Activated CD8-positive, alpha-beta T cell treated with anti-CD3 and anti-CD28 coated beads, Interleukin-2, amount 10 ng/mL, durations not matched to agents 7 days and 5 days (primary cell): ENCODE data around the gene ALX3. TPM values are rescaled to one million over a fixed set of nuclear protein-coding genes. Genes with fewer than 3 reads are reported as not detected.

Experiments used
- ATAC-seq: fragments of 150-1000 bp; cut with Tn5 transposase; one replicate; pipeline ENCODE4 v1.10.0; 2021; ENCODE audit warnings: moderate library complexity
- CTCF ChIA-PET: fragments of 350-600 bp; sonication (Branson Sonifier 250); formaldehyde crosslinking; loops from one replicate; lab custom pipeline; 2021; ENCODE audit warnings: antibody characterized with exemption; lab: Charles Lee
- POLR2A ChIA-PET: fragments of 350-600 bp; sonication (Branson Sonifier 250); formaldehyde crosslinking; loops from one replicate; lab custom pipeline; 2021; ENCODE audit warnings: antibody characterized with exemption; lab: Charles Lee
- DNase-seq: peaks from one replicate; pipeline ENCODE4 v3.0.0-alpha.2; 2020
- H3K27ac Mint-ChIP-seq: one replicate; pipeline ENCODE4 v1.8.0; 2021; ENCODE audit warnings: mild to moderate bottlenecking, mixed read lengths
- H3K27me3 Mint-ChIP-seq: one replicate; pipeline ENCODE4 v1.8.0; 2021; ENCODE audit warnings: low read depth, mixed read lengths
- H3K36me3 Mint-ChIP-seq: one replicate; pipeline ENCODE4 v1.8.0; 2021; ENCODE audit warnings: low read depth, mixed read lengths
- H3K4me1 Mint-ChIP-seq: one replicate; pipeline ENCODE4 v1.8.0; 2021; ENCODE audit warnings: low read depth, mixed read lengths
- H3K4me3 Mint-ChIP-seq: one replicate; pipeline ENCODE4 v1.8.0; 2021; ENCODE audit warnings: mild to moderate bottlenecking, mixed read lengths
- H3K9me3 Mint-ChIP-seq: one replicate; pipeline ENCODE4 v1.8.0; 2022; ENCODE audit warnings: mixed read lengths; ENCODE audit not compliant: insufficient read depth
- total RNA-seq, 2 experiments: library from RNA; stranded (reverse); gene quantifications; one replicate each; pipeline ENCODE4 v1.2.3, GENCODE V29; 2021

ALX3 gene
- total RNA-seq, result not detected

DNA sequence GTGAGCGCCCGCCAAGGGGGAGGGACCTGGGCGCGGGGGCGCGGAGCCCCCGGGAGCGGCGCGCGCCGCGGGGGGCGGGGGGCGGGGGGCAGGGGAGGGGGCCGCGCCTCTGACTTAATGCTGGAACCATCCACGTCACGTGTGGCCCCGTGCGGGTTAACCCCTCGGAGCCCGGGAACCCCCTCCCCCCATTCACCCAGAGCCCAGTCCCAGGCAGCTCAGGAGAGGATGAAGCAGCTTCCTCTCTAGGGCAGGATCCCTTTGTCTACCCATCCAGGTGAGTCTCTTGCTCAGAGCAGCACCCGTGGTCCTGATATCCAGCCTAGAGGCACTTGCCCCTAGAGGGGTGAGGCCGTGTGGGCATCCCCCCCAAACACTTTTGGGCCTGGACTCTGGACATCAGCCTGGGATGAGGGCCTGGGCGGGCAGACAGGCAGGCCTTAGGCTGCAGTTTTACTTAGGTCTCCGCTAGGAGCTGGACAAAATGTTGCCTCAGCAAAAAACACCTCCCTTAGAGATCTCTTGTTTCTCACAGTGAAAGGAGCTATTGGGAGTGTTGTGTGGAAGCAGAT, at the start of gene ALX3:
Gene ALX3 (minus strand): TSS at position 2 of the 572 bp plus-strand sequence. CDS start 60 bp downstream, outside the sequence.
- no peak for DNase-seq
- Mint-ChIP-seq H3K9me3 (no peaks in the 10 kb centered on the region), H3K36me3 (no peaks in the 10 kb centered on the region), H3K27ac (no peak within 1 kb of the TSS), H3K4me3 (no peak within 1 kb of the TSS), H3K4me1 (peaks cover 9% of the 10 kb centered on the region), H3K27me3 (peaks cover 85% of the 10 kb centered on the region)
- ChIA-PET CTCF (interaction anchor here (0.9 to 1.2 kb wide), 3 partner anchors 11 to 22 kb away, joined by 3 to 5 read pairs (median 4); no protein-coding TSS in a partner anchor), POLR2A (no interaction called here)
- ATAC-seq, result no peak

DNA sequence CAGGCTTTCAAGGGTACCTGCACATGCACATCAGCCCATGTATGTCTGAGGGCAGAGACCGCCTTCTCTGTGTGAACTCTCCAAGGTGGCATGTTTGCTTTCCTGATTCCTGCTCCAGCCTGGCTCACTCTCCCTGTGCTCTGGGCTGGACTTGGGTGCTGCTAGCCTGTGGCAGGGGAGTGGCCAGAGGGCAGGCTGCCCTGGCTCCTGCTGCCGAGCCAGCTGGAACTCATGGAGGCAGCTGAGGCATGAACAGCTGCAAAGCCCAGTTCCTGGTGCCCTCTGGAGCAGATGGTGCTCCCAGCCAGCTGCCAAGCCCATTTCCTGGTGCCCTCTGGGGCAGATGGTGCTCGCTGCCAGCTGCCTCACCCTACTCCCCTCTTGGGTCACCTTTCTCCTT, 49.4 kb upstream of the ALX3 start:
- ChIA-PET POLR2A (no interaction called here), CTCF (no interaction called here)
- ATAC-seq (no peak), DNase-seq (no peak)
- H3K9me3 Mint-ChIP-seq, result no peaks in the 10 kb centered on the region
- H3K27ac Mint-ChIP-seq, result no peak overlapping the region
- H3K4me3 Mint-ChIP-seq, result no peak overlapping the region
- H3K4me1 Mint-ChIP-seq, result no peaks in the 10 kb centered on the region
- H3K27me3 Mint-ChIP-seq, result peaks cover 20% of the 10 kb centered on the region
- H3K36me3 Mint-ChIP-seq, result no peaks in the 10 kb centered on the region

DNA sequence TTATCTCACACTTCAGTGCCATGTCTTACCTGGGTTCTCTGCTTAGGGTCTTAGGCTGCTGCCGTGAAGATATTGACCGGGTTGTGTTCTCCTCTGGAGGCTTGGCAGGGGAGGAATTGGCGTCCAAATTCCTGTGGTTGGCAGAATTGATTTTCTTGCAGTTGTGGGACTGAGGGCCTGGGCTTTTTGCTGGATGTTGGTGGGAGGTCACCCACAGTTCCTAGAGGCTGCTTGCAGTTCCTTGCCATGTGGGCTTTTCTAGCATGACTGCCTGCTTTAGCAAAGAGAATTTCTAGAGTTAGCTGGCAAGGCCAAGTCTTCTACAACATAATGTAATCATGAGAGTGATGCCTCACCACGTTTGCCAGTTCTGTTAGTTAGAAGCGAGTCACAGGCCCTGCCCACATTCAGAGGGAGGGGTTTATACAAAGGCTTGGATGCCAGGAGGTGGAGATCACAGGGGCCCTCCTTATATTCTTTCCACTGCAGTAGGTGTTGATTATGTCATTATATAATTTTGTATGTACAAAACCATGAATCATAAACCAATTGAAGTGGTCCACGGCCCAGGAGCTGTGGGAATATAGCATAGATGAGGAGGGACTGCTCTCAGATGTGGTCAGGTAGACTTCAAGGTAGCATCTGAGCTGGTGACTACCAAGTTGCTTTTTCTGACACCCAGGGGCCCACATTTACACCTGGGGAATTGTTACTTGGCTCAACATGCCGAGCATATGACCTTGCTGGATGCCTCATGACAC, 48.3 kb upstream of the ALX3 start:
- H3K4me3 Mint-ChIP-seq, result no peak overlapping the region
- POLR2A ChIA-PET, result no interaction called here
- H3K27me3 Mint-ChIP-seq, result peaks cover 18% of the 10 kb centered on the region
- no peak overlapping the region for H3K27ac Mint-ChIP-seq
- no peaks in the 10 kb centered on the region for H3K9me3 Mint-ChIP-seq
- no peaks in the 10 kb centered on the region for H3K36me3 Mint-ChIP-seq
- no peaks in the 10 kb centered on the region for H3K4me1 Mint-ChIP-seq
- DNase-seq (no peak), ATAC-seq (no peak)
- CTCF ChIA-PET, result interaction anchor here (1.1 kb wide), 1 partner anchor 8 kb away, joined by 3 read pairs; no protein-coding TSS in a partner anchor

DNA sequence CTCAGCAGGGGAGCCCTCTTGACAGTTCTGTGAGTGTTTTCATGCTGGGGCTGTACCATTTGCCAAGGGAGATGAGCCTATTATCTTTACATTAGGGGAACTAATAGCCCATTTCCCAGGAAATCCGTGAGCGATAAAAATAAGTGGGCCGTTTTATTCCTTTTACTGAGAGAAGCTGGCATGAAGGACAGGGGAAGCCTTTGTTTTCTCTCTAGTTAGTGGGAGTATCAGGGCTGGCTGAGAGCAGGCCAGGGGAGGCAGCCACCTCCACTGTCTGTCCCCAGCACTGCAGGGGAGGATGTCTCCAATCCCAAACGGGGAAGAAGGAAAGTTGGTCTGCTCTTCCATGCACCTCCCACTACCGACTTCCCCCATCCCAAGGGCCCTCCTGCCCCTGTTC, 44.3 kb upstream of the ALX3 start:
- ATAC-seq, result no peak
- CTCF ChIA-PET, result interaction anchor here (2.0 to 2.7 kb wide), 2 partner anchors 10 to 88 kb away, joined by 6 to 8 read pairs; no protein-coding TSS in a partner anchor

DNA sequence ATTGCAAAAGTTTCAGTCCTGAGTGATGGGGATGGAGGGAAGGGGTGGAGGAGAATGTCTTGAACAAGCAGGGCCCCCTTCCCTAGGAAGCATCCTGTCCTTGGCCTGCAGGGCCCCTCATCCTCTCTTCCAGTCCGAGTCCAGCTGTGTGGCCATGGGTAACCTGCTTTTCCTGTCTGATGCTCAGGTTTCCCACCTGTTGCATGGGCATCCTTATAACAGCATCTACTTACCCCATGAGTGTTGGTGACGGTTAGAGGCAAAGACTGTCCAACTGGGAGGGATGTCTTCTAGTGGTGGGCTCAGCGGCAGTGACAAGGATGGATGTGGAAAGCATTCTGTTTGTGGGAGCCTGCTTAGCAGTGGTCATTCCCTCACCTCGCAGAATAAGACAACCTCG, 43.7 kb upstream of the ALX3 start:
- no peak overlapping the region for H3K4me3 Mint-ChIP-seq
- H3K36me3 Mint-ChIP-seq, result no peaks in the 10 kb centered on the region
- no peaks in the 10 kb centered on the region for H3K9me3 Mint-ChIP-seq
- ChIA-PET POLR2A (no interaction called here), CTCF (interaction anchor here (1.0 to 2.7 kb wide), 4 partner anchors 9 to 89 kb away, joined by 3 to 8 read pairs (median 4); no protein-coding TSS in a partner anchor)
- H3K4me1 Mint-ChIP-seq, result no peaks in the 10 kb centered on the region
- H3K27ac Mint-ChIP-seq, result no peak overlapping the region
- peaks cover 6% of the 10 kb centered on the region for H3K27me3 Mint-ChIP-seq
- no peak for DNase-seq
- ATAC-seq, result no peak

More for the DNA sequence above, 44.3 kb upstream of the ALX3 start:
- Mint-ChIP-seq H3K9me3 (no peaks in the 10 kb centered on the region), H3K27ac (no peak overlapping the region), H3K4me3 (no peak overlapping the region), H3K27me3 (peaks cover 5% of the 10 kb centered on the region), H3K4me1 (no peaks in the 10 kb centered on the region), H3K36me3 (no peaks in the 10 kb centered on the region)
- DNase-seq, result no peak
- POLR2A ChIA-PET, result no interaction called here

DNA sequence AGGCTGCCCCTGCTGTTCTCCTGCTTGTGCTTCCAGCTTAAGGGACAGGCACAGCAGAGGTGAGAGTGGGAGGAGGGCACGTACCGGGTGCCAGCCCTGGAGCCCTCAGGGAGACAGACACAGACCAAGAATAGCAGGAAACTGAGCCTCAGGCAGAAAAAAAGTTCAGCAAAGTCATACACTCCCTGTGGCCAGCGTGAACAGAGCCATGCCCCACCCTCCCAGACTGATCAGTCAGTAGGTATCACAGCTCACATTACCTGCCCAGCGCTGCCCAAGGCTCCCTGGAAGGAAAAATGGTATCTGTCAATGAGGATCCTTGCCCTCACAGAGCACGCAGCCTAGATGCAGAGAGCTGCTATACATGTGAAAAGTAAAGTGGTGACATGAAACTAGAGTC, 43.1 kb upstream of the ALX3 start:
- ChIA-PET POLR2A (no interaction called here), CTCF (interaction anchor here (1.0 to 2.7 kb wide), 4 partner anchors 8 to 90 kb away, joined by 3 to 8 read pairs (median 4); no protein-coding TSS in a partner anchor)
- Mint-ChIP-seq H3K9me3 (no peaks in the 10 kb centered on the region), H3K4me1 (no peaks in the 10 kb centered on the region), H3K27me3 (peaks cover 8% of the 10 kb centered on the region), H3K4me3 (no peak overlapping the region), H3K27ac (no peak overlapping the region), H3K36me3 (no peaks in the 10 kb centered on the region)
- DNase-seq, result no peak
- ATAC-seq, result no peak

DNA sequence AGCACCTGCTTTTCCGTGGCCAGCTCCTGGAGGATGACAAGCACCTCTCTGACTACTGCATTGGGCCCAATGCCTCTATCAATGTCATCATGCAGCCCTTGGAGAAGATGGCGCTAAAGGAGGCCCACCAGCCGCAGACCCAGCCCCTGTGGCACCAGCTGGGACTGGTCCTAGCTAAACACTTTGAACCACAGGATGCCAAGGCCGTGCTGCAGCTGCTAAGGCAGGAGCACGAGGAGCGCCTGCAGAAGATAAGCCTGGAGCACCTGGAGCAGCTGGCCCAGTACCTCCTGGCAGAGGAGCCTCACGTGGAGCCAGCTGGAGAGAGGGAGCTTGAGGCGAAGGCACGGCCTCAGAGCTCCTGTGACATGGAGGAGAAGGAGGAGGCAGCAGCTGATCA, 42.2 kb upstream of the ALX3 start:
- H3K4me3 Mint-ChIP-seq, result no peak overlapping the region
- H3K27me3 Mint-ChIP-seq, result peaks cover 11% of the 10 kb centered on the region
- no peak for ATAC-seq
- POLR2A ChIA-PET, result no interaction called here
- no peaks in the 10 kb centered on the region for H3K4me1 Mint-ChIP-seq
- H3K9me3 Mint-ChIP-seq, result no peaks in the 10 kb centered on the region
- no peaks in the 10 kb centered on the region for H3K36me3 Mint-ChIP-seq
- CTCF ChIA-PET, result interaction anchor here (1.7 kb wide), 1 partner anchor 24 kb away, joined by 4 read pairs; no protein-coding TSS in a partner anchor
- DNase-seq, result no peak
- H3K27ac Mint-ChIP-seq, result no peak overlapping the region

DNA sequence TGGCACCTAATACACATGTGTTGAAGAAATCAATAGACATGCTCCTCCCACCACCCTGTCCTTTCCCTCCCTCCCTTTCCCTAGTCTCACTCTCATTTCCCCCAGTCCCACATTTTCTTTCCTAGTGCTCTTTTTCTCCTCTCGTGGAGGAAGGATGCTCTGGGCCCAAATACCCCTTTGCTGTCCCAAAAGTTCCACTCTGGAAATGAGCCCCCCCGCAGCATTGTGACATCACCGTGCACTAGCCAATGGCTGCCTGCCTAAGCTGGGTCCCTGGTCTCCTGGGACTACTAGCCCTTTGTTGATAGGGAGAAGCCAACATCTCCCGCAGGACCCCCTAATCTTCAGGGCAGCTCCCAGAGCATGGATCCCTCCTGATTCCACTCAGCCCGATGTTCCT, 41.7 kb upstream of the ALX3 start, which contains the start of gene UBL4B:
Gene UBL4B (plus strand): TSS at position 301 of the 400 bp plus-strand sequence. CDS start 92 bp downstream, at position 393.
- Mint-ChIP-seq H3K9me3 (no peaks in the 10 kb centered on the region), H3K36me3 (no peaks in the 10 kb centered on the region), H3K4me1 (no peaks in the 10 kb centered on the region), H3K4me3 (no peak within 1 kb of the TSS), H3K27ac (no peak within 1 kb of the TSS), H3K27me3 (peaks cover 11% of the 10 kb centered on the region)
- no peak for DNase-seq
- ChIA-PET CTCF (interaction anchor here (1.7 kb wide), 1 partner anchor 24 kb away, joined by 4 read pairs; no protein-coding TSS in a partner anchor), POLR2A (no interaction called here)
- no peak for ATAC-seq

DNA sequence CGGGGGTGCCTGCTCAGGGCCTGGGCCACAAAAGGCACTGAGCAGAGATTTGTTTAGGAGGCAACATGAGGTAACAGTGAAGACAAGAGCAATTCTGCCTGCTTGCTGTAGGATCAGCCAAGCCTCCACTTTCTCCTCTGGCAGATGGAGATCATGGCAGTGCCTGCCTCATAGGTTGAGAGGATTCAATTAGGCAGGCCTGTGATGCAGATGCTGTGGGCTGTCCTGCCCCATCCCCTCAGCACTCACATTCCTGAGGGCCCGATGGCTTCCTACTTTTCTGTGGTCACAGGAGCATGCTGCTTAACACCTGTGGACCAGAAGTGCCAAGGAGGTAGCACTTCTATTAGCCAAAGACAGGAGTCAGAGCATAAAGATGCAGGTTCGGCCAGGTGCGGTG, 40.6 kb upstream of the ALX3 start:
- no peak for ATAC-seq

DNA sequence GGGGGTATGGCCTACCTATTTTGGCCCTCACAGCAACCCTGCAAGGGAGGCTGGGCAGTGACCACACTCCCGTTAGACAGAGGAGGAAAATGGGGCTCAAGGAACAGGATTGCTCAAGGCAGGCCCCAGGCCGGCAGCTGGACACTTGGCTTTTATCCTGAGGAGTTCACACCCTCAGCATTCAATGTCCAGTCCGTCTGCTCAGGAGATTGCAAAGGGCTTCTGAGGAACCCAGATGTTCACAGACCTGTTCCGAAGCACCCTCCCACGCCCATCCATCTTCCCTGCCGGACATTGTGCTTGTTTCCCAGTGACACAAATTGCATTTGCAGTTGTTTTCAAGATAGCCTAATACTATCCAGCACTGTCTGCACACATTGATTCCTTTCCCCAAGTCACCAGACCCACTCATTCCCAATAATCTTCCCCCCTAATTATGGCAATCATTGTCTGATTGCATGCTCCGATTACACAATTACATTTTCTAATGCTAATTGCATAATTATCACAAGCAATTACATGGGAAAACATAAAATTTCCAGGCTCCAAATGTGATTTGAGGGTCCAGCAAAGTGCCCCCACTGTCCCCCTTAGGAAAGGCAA, 37.5 kb upstream of the ALX3 start:
- Mint-ChIP-seq H3K4me1 (no peaks in the 10 kb centered on the region), H3K36me3 (no peaks in the 10 kb centered on the region), H3K27ac (no peak overlapping the region), H3K4me3 (no peak overlapping the region), H3K9me3 (no peaks in the 10 kb centered on the region), H3K27me3 (peaks cover 7% of the 10 kb centered on the region)
- ChIA-PET POLR2A (no interaction called here), CTCF (interaction anchor here (0.8 to 3.3 kb wide), 3 partner anchors 17 to 54 kb away, joined by 3 to 16 read pairs (median 3); no protein-coding TSS in a partner anchor)
- ATAC-seq (no peak), DNase-seq (no peak)

More for the DNA sequence above, 40.6 kb upstream of the ALX3 start:
- Mint-ChIP-seq H3K27ac (no peak overlapping the region), H3K9me3 (no peaks in the 10 kb centered on the region), H3K27me3 (peaks cover 11% of the 10 kb centered on the region), H3K36me3 (no peaks in the 10 kb centered on the region), H3K4me1 (no peaks in the 10 kb centered on the region), H3K4me3 (no peak overlapping the region)
- DNase-seq, result no peak
- ChIA-PET POLR2A (no interaction called here), CTCF (interaction anchor here (3.3 kb wide), 1 partner anchor 23 kb away, joined by 16 read pairs; no protein-coding TSS in a partner anchor)

DNA sequence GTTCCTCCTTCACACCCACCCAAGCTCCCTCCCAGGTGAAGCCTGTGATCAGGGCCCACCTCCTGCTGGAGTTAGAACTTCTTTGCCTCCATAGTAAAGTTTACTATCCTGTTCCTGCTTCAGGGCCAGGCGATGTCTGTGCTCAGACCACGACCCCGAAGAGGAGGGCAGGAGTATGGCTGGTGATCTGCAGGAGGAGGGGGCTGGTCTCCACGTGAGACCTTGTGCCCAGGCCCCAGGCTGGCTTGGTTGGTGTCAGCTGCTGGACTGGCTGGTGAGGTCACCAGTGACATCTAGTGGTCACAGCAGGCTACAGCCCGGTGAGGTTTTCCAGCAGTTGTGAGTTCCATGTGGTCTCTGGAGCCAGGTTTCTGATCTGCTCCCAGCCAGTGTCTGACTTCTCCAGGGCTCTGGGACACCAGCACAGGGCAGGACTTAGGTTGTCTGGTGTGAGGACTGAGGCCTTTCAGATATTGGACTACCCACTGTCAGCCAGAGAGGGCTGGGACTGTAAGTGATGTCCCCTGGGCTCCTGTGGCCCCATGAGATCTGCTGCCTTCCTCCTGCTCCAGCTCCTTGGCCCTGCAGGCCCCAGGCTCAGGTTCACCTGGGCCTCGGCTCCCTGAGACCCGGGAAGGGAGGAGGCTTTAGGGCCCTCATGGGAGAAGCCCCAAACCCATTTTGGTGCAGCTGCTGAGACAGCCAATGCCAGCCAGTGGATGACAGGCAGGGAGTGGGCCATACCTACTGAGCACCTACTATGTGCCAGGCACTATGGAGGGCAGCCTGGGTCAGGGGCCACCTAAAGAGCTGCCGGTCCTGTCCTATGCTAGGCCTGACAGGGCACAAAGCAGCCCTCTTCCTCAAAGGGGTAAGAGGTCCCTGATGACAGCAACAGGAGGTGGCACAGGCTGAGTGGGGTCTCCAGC, 35.8 kb upstream of the ALX3 start:
- ATAC-seq (peak; percentile 77), DNase-seq (peak; percentile 70)
- ChIA-PET CTCF (interaction anchor here (0.8 to 7.7 kb wide), 15 partner anchors 9 to 466 kb away, joined by 3 to 63 read pairs (median 6); no protein-coding TSS in a partner anchor), POLR2A (no interaction called here)
- no peak overlapping the region for H3K4me3 Mint-ChIP-seq
- H3K4me1 Mint-ChIP-seq, result no peaks in the 10 kb centered on the region
- H3K36me3 Mint-ChIP-seq, result no peaks in the 10 kb centered on the region
- peaks cover 8% of the 10 kb centered on the region for H3K27me3 Mint-ChIP-seq
- H3K27ac Mint-ChIP-seq, result no peak overlapping the region
- H3K9me3 Mint-ChIP-seq, result no peaks in the 10 kb centered on the region
